Cerebellar nuclear complex (tissue), 1 donor: ENCODE data around the gene SV2B.

Experiments used
- DNase-seq, 2 experiments: peaks; one replicate each; lab custom pipeline; 2025; lab: John Stamatoyannopoulos, UW

Gene SV2B

GRCh38 chr15:91104111-91104510 is 4.1 kb downstream of the SV2B start:
- no peak for DNase-seq

GRCh38 chr15:91108421-91108820 is 8.4 kb downstream of the SV2B start:
- DNase-seq, result no peak

- DNase-seq, result no peak
Observed at GRCh38 chr15:91109885-91110284, 9.8 kb downstream of the SV2B start.

- DNase-seq, result peak in 1 of 2 experiments; percentile 51
Observed at GRCh38 chr15:91110407-91110806, 10.3 kb downstream of the SV2B start.

- no peak for DNase-seq
Observed at GRCh38 chr15:91113030-91113429, 13.0 kb downstream of the SV2B start.

GRCh38 chr15:91114301-91114700 is 14.2 kb downstream of the SV2B start:
- DNase-seq, result no peak

GRCh38 chr15:91116113-91117067 is 16.3 kb downstream of the SV2B start:
- no peak for DNase-seq

GRCh38 chr15:91117375-91117774 is 17.3 kb downstream of the SV2B start:
- DNase-seq, result no peak

- peak; percentile 77 to 84 for DNase-seq
Observed at GRCh38 chr15:91118817-91119590, 18.9 kb downstream of the SV2B start.

GRCh38 chr15:91122296-91122695 is 22.2 kb downstream of the SV2B start:
- DNase-seq, result peak in 1 of 2 experiments; percentile 7

- DNase-seq, result no peak
Observed at GRCh38 chr15:91124132-91124531, 24.1 kb downstream of the SV2B start.

GRCh38 chr15:91125162-91125561 is 25.1 kb downstream of the SV2B start:
- no peak for DNase-seq

GRCh38 chr15:91126080-91126479 is 26.0 kb downstream of the SV2B start:
- DNase-seq, result peak; percentile 28 to 48

- DNase-seq, result peak in 1 of 2 experiments; percentile 71
Observed at GRCh38 chr15:91127236-91127955, 27.3 kb downstream of the SV2B start.

GRCh38 chr15:91128016-91128415 is 28.0 kb downstream of the SV2B start:
- no peak for DNase-seq

- DNase-seq, result no peak
Observed at GRCh38 chr15:91129436-91129835, 29.4 kb downstream of the SV2B start.

GRCh38 chr15:91132079-91132478 is 32.0 kb downstream of the SV2B start:
- DNase-seq, result no peak

GRCh38 chr15:91133511-91133910 is 33.5 kb downstream of the SV2B start:
- DNase-seq, result no peak

- DNase-seq, result no peak
Observed at GRCh38 chr15:91135201-91136130, 35.4 kb downstream of the SV2B start.

- no peak for DNase-seq
Observed at GRCh38 chr15:91136386-91136923, 36.4 kb downstream of the SV2B start.

GRCh38 chr15:91140601-91141000 is 40.5 kb downstream of the SV2B start:
- DNase-seq, result no peak
